Dedifferentiated amniotic fluid mesenchymal stem cell (primary cell): Measurements from ENCODE around the gene HYAL2.
"Not testable (repeated sequence)": the region's sequence is repeated elsewhere in the genome, so short reads cannot be mapped to it uniquely, and the experiment has no call there.

ENCODE experiments used
- DNase-seq: peaks from one replicate; pipeline ENCODE4 v3.0.0-alpha.2; 2016; ENCODE audit errors: extremely low spot score

HYAL2 gene

DNA sequence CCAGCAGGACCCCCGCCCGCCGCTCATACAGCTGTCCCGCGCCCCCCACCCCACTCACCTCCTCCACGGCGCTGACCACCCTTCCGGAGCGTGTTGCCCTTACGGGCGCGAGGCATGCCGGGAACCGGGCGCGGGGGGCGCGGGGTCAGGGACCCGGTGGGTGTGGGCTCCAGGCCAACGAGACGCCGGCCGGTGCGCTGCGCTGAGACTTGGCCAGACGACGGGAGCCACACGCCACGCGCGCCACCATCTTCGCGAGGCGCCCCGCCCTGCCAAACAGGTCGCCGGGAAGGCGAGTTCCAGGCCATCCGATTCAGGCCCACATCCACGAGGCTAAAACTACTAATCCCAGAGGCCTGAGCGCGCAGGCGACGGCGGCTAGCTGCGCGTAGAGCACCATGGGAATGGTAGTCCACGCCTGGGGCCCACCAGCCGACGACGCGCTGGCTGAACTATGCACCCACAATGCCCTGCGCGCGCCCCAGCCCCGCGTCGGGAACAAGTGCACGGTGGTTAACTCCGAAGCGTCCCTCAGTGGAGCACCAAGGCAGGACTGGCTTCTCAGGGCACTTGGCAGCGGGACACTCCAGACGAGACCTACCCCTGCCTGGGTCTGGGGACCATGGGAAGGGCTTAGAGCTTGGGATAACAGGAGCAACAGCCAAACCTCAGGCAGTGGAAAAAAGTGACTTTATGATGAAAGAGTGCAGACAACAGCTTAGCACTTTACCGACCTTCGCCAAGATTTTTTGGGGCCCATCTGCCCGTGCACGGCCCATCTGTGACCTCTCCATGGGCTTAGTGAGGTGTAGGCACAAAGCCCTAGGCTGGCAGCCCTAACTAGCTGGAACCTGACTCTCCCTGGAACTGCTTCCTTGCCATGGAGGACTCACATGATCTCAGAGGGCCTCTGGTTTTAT, 30.1 kb downstream of the HYAL2 start, which contains the start of gene IFRD2:
TSS of gene IFRD2 (minus strand) at position 271 of the 920 bp plus-strand sequence. CDS start at position 116, 155 bp downstream.
- peak; percentile 94 for DNase-seq

DNA sequence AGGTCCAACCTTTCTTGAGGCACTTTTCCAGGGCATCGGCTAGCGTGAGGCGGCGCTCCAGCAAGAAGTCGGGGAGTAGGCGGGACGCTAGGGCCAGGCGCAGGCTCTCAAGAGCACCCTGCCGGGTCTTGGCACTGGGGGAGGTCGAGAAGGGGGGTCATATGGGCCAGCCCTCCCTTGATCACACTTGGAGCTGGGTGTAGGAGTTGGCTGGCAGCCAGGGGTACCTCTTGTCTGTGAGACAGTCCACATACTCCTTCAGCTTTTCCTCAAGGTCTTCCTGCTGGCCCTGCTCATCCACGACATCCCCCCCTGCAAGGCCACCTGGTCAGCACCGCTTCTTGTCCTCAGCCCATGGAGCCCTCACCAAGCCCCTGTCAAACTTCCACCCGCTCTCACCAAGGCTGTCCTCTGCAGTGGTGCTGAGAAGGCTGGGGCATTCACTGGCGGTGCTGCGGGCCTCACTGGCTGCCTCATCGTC, 32.3 kb downstream of the HYAL2 start:
- DNase-seq = no peak

DNA sequence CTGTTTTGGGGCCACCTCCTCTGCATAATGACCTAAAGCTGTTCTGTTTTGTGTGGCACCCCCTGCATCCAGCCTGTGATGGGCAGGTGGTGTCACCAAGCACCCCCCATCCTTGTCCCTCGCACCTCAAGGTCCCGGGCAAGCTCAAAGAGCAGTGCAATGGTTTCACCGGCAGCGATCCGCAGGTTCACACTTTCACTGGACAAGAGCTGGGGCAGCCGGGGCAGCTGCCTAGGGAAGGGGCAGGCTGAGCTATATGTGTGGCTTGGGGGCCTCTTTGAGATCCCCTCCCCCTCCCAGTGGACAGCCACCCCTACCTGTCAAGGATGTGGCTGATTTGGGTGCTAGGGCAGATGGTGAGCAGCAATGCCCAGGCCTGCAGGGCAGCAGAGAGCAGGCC, 33.4 kb downstream of the HYAL2 start:
- DNase-seq = no peak

DNA sequence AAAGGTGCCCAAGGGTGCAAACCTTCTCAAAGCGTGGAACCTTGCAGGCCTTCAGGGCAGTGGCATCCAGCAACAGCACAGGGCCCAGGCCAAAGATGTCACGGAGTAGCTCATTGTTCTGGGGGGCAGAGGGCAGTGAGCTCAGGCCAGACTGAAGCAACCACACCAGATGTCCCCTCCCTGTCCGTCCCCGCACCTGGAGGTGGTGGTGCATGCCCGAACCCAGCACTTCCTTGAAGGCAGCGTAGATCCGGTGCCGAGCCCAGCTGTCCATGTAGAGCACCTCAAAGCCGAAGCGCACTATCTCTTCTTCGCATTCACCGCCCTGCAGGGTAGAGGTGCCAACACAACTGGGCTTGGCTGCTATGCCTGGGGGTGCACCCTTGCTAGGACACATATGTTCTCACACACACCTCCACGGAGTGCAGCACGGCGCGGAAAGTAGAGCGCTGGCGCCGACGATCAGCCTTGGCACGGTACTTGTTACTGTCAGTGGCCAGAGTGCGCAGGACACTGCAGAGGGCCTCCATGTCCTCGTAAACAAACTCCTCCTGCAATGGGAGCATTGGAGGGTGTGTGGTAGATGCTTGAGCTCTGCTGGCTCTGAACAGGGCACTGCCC, 34.0 kb downstream of the HYAL2 start:
- peak; percentile 9 for DNase-seq

DNA sequence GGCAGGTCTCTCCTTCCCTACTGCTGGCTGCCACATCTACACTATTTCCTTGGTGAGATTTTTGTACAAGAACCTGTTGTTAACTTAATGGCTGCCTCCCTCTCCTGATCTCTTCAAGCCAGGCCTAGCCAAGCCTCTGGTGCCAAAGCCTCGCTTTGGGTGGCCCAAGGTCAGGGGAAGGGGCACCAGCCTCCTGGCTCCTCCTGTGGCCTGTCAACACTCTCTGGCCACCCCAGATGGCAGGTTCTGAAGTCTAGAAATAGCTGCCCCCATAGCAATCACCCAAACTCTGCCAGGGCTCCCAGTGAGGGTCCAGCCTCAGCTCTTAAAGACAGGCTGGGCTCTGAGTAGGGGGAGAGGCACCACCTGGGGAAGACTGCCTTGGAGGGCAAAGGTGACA, 35.3 kb downstream of the HYAL2 start:
- DNase-seq = no peak

DNA sequence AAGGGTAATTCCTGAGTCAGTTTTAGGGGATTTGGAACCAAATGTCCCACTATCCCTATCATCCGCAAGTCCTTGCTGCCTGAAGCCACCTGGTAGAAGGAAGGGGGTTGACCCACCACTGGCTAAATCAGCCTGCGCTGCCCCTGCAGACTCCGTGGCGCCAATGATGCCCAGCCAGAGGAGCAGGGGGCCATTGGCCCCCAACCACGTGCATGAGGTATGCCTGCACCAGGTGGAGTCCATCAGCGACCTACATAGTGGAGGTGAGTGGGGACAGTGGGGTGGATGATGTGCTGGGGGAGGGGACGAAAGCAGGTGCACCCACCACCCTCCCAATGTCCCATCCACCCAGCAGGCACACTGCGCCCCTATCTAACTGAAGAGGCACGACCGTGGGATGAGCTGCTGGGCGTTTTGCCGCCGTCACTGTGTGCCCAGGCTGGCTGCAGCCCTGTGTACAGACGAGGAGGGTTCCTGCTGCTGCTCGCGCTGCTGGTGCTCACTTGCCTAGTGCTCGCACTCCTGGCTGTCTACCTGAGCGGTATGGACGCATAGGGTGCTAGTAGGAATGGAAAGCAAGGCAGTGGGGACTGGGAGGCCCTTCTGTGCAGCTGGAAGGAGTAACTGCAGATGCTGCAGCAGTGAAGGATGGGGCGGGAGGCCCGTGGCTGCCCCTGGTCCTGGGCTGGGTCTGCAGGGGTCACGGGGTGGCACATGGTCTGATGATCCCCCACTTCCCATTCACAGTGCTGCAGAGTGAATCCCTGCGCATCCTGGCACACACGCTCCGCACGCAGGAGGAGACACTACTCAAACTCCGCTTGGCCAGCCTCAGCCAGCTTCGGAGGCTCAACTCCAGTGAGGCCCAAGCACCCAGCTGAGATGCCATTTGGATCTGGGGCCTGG, 36.0 kb downstream of the HYAL2 start:
- no peak for DNase-seq

DNA sequence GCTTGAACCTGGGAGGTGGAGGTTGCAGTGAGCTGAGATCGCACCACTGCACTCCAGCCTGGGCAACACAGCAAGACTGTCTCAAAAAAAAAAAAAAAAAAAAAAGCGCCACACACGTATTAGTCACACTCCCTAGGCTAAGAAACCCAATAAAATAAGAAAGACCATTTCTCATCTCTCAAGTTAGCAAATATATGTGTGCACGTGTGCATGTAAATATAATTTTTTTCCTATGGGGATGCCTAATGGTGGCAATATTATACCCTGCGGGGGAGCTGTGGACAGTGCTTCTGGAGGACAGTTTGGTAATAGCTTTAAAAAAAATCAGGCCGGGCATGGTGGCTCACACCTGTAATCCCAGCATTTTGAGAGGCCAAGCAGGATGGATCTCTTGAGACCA, 38.4 kb downstream of the HYAL2 start:
- not testable (repeated sequence) for DNase-seq

DNA sequence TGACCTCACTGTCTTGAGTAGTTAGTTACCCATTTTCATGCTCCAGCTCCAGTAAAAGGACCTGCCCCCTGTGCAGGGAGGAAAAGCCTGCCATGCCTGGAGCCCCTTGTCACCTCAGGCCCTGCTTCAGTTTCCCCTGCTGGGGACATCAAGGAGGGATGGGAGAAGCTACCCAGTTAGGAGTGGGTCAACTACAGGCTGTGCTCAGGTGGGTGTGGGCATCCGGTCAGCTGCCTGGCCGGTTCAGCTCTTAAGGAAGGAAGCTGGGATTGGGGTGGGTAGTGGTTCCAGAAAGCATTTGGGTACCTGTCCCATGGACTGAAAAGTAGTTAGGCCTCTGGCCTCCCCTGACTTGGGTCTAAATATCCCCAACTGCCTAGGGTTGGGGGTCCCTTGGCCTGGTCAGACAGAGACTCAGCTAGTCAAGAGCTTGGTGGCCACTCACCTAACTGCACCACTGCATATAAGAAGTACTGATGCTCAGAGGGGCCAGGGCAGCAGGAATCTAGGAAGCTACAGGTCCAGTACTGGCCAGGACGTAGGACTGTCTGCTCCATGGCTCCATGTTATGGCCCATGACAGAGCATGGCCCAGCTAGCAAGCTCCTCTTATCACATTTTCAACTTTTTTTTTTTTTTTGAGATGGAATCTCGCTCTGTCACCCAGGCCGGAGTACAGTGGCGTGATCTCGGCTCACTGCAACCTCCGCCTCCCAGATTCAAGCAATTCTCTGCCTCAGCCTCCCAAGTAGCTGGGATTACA, 43.1 kb downstream of the HYAL2 start:
- no peak for DNase-seq

DNA sequence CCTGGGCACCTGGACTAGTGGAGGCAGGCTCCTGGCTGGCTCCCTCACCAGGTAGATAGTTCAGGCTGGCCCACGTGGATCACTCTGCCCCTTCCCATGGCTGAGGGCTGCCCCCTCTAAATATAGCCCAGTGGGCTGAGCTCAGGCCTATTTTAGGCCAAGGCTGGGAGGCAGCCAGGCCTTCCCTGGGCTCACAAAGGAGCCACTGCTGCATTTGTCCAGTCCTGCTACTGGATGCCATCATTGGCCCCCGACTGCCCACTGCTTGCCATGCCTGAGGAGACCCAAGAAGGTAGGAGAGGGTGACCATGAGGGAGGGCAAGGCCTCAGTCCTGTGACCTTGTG, 43.7 kb downstream of the HYAL2 start, which contains the start of gene LSMEM2:
TSS of gene LSMEM2 (plus strand) at position 208 of the 345 bp plus-strand sequence. CDS start at position 235, 27 bp downstream.
- DNase-seq = no peak

DNA sequence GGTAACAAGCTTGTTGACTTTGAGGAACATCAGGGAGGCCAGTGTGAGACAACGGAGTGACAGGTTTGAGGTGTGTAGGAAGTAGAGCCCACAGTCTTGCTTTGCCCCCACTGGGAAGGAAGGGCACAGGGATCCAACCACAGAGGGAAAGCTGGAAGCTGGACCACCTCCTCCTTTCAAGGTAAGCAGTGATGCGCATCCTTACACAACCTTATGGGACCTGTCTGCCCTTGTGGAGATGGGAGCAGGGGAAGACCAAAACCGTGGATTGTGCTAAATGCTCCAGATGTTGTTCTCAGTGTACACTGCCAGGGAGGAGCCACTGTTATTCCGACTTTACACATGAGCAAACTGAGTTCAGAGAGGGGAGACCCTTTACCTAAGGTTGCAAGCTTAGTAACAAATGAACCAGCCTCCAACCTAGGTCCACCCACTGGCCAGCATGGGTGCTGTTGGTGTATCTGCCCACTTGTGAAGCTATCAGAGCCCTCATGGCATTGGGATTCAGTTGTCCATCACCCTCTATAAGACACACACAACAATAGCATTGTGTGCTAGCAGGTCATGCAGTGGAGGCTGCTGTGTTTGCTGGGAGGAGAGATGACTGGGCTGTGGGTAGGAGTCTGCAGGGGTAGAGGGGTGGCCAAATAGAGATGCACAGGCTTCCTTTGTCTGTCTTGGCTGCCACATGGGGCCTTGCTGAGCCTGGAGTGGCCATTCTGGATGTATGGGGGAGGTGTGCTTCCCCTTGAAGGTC, 44.2 kb downstream of the HYAL2 start:
- DNase-seq = no peak

DNA sequence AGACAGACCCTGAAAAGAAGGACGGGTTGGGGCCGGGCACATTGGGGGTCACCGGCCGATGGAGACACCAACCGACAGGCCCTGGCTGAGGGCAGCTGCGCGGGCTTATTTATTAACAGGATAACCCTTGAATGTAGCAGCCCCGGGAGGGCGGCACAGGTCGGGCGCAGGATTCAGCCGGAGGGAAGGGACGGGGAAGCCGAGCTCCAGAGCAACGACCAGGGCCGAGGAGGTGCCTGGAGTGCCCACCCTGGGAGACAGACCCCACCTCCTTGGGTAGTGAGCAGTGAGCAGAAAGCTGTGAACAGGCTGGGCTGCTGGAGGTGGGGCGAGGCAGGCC, 45.8 kb downstream of the HYAL2 start:
- DNase-seq = no peak

DNA sequence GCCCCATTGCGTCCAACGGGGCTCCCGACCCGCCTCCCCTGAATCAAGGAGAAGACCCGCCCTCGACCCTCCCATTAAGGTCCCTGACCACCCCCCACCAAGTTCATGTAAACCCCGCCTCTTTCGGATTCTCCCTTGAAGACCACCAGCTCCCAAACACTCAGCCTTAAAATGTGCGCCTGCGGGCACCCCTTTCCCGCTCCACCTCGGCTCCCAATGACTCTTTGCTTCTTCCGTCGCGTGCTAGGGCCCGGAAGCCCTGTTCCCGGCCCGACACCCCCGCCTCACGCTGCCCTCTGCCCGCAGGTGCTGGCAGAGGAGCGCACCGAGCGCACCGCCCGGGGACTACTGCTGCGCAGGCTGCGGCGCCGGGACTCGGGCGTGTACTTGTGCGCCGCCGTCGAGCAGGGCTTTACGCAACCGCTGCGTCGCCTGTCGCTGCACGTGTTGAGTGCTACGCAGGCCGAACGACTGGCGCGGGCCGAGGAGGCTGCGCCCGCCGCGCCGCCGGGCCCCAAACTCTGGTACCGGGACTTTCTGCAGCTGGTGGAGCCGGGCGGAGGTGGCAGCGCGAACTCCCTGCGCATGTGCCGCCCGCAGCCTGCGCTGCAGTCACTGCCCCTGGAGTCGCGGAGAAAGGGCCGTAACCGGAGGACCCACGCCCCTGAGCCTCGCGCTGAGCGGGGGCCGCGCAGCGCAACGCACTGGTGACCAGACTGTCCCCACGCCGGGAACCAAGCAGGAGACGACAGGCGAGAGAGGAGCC, 46.4 kb downstream of the HYAL2 start:
- no peak for DNase-seq

DNA sequence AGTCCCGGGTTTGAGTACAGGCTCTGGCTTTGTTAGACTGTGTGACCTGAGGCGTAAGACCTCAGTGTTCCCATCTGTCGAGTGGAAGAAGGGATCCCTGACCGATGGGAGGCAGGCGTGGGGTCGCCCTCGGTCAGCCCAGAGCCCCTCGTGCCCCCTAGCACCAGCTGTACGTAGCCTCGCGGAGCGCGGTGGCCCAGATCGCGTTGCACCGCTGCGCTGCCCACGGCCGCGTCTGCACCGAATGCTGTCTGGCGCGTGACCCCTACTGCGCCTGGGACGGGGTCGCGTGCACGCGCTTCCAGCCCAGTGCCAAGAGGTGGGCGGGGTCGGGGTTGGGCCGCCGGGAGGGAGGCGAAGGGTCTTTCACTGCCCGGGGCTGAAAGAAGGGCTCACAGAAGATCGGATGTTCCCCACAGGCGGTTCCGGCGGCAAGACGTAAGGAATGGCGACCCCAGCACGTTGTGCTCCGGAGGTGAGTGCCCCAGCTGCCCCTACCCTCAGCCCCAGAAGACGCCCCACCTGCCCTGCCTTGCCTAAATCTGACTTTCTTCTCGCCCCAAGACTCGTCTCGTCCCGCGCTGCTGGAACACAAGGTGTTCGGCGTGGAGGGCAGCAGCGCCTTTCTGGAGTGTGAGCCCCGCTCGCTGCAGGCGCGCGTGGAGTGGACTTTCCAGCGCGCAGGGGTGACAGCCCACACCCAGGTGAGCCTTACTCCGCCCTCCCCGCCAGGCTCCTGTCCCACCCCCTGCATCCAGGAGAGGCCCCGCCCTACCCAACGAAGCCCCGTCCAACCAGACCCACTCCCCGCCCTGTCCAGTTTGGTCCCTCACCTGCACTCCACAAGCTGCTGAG, 47.2 kb downstream of the HYAL2 start:
- no peak for DNase-seq

DNA sequence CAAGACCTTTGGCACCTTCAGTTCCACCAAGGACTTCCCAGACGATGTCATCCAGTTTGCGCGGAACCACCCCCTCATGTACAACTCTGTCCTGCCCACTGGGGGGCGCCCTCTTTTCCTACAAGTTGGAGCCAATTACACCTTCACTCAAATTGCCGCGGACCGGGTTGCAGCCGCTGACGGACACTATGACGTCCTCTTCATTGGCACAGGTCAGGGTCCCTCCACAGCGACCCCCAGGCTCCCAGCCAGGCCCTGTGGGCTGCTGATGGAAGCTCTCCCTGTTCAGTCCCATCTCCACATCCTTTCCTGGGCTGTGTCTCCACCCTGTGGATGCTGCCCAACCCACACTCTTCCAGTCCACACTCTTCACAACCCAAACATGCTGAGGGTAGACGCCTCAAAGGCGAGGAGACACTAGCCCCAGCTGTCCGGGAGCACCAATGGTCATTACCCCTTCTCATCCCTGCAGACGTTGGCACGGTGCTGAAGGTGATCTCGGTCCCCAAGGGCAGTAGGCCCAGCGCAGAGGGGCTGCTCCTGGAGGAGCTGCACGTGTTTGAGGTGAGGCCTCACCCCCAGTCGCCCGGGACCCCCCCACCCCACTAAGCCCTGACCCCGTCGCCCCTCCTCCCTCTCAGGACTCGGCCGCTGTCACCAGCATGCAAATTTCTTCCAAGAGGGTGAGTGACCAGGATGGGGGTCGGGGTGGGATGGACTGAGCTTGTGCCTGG, 48.0 kb downstream of the HYAL2 start:
- DNase-seq = no peak

DNA sequence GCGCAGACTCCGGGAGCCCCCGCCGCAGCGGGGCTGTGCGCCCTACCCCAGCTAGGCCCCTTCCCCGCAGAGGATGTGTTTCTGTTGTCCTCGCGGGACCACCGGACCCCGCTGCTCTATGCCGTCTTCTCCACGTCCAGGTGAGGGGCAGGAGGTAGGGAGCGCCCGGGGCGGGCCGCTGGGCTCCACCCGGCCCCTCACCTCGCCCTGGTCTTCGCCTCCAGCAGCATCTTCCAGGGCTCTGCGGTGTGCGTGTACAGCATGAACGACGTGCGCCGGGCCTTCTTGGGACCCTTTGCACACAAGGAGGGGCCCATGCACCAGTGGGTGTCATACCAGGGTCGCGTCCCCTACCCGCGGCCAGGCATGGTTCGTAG, 48.9 kb downstream of the HYAL2 start:
- no peak for DNase-seq

DNA sequence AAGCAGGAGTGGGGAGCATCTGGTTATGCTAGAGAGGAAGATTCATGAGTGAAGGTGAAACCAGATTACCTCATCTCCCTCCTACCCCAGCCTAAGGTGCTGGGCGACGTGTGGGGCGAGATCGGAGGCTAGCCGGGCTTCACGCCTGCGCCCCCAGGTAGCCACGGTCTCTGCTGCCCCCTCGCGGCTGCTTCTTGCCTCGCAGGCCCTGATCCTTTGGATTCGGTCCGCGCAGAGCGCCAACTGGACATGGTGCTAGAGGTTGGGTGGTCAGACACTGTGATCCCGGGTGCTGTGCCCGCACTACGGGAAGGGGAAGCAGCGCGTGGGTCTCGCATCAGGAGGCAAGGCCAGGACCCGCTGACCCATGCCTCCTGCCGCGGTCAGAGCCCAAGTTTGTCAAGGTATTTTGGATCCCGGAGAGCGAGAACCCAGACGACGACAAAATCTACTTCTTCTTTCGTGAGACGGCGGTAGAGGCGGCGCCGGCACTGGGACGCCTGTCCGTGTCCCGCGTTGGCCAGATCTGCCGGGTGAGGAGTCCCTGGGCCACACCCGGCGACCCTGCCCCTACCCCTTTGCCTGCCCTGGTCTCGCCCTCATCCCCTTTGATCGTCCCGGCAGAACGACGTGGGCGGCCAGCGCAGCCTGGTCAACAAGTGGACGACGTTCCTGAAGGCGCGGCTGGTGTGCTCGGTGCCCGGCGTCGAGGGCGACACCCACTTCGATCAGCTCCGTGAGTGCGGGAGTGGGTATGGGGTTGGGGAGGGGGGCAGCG, 49.4 kb downstream of the HYAL2 start:
- DNase-seq = peak; percentile 38

DNA sequence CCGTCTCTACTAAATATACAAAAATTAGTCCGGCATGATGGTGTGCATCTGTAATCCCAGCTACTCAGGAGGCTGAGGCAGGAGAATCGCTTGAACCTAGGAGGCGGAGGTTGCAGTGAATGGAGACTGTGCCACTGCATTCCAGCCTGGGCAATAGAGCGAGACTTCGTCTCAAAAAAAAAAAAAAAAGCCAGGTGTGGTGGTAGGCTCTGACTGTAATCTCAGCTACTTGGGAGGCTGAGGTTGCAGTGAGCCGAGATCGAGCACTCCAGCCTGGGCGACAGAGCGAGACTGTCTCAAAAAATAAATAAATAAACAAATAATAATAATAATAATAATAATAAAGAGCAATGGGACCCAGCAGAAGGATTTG, 50.0 kb downstream of the HYAL2 start:
- DNase-seq = not testable (repeated sequence)
